Spinal cord (tissue), 10 donors: ENCODE data around the gene FREY1. TPM values are rescaled to one million over a fixed set of nuclear protein-coding genes. Genes with fewer than 3 reads are reported as not detected.
A peak's percentile ranks its signal among the peaks of the same experiment; 100 is the strongest.

ENCODE experiments used
- DNase-seq, 6 donors: peaks; one replicate each; pipeline versions ENCODE4 v3.0.0 to v3.0.0-alpha.2; 2013 to 2015; ENCODE audit warnings: low spot score in 6 of 6, low read depth in 4 of 6
- H3K27ac ChIP-seq: one replicate; pipeline ENCODE4 v1.5.1; 2013; ENCODE audit warnings: low read depth, low read length, control low read depth
- H3K27me3 ChIP-seq: one replicate; pipeline ENCODE4 v1.6.1; 2013; ENCODE audit warnings: low read length; ENCODE audit not compliant: control insufficient read depth, insufficient read depth
- H3K36me3 ChIP-seq: one replicate; pipeline ENCODE4 v1.6.1; 2013; ENCODE audit warnings: low read length; ENCODE audit not compliant: control insufficient read depth, insufficient read depth
- H3K4me1 ChIP-seq: one replicate; pipeline ENCODE4 v1.6.1; 2013; ENCODE audit warnings: low read length; ENCODE audit not compliant: control insufficient read depth, insufficient read depth
- H3K4me3 ChIP-seq: one replicate; pipeline ENCODE4 v1.5.1; 2013; ENCODE audit warnings: low read depth, low read length, control low read depth
- H3K9me3 ChIP-seq: one replicate; pipeline ENCODE4 v1.6.1; 2013; ENCODE audit warnings: low read length; ENCODE audit not compliant: control insufficient read depth, insufficient read depth
- WGBS: methylation state at CpG from one replicate; pipeline ENCODE4 v1.1.5; 2013; ENCODE audit warnings: missing lambda C conversion rate; ENCODE audit not compliant: insufficient coverage; 5-methylcytosine and 5-hydroxymethylcytosine counted together
- polyA plus RNA-seq, 2 donors: library from polyadenylated mRNA; unstranded; fragments of 120-200 nt; gene quantifications; one replicate each; pipeline ENCODE4 v1.2.1, GENCODE V29; 2013; ENCODE audit not compliant: insufficient read length in 2 of 2
- total RNA-seq, 2 donors: library from RNA; depleted of rRNA in 1 of 2; stranded (reverse); fragments of 120-200 nt in 1 of 2; fragments of >200 nt in 1 of 2; gene quantifications; one replicate each; pipeline versions ENCODE4 v1.2.3 to v1.2.4, GENCODE V29; 2013 to 2014
- donor health status: healthy.

Gene FREY1
- total and polyA plus RNA-seq, 4 donors, result 0.57 to 0.72 (median 0.59) TPM; not detected in 1

GRCh38 chr11:45897556-45897955, 9.5 kb downstream of the FREY1 start:
- Histone ChIP-seq H3K27ac (no peak overlapping the region), H3K9me3 (no peaks in the 10 kb centered on the region), H3K27me3 (no peaks in the 10 kb centered on the region), H3K36me3 (peaks cover 49% of the 10 kb centered on the region), H3K4me1 (peaks cover 72% of the 10 kb centered on the region), H3K4me3 (no peak overlapping the region)
- DNase-seq, result no peak
- 90% methylated on average over 5 of the region's 6 CpGs for WGBS

GRCh38 chr11:45896422-45896984, 10.6 kb downstream of the FREY1 start:
- H3K4me1 ChIP-seq, result peaks cover 61% of the 10 kb centered on the region
- peaks cover 40% of the 10 kb centered on the region for H3K36me3 ChIP-seq
- DNase-seq, result peak in 1 of 6 donors; percentile 61
- no peak overlapping the region for H3K4me3 ChIP-seq
- WGBS, result 8% methylated on average over 19 of the region's 19 CpGs
- no peaks in the 10 kb centered on the region for H3K9me3 ChIP-seq
- H3K27ac ChIP-seq, result peak overlapping the region; percentile 59
- no peaks in the 10 kb centered on the region for H3K27me3 ChIP-seq

GRCh38 chr11:45895553-45896259, 11.4 kb downstream of the FREY1 start:
- Histone ChIP-seq H3K4me1 (peaks cover 57% of the 10 kb centered on the region), H3K4me3 (no peak overlapping the region)
- WGBS, result 90% methylated on average over 5 of the region's 8 CpGs

GRCh38 chr11:45894555-45895247, 12.4 kb downstream of the FREY1 start:
- Histone ChIP-seq H3K27ac (no peak overlapping the region), H3K4me3 (no peak overlapping the region), H3K27me3 (no peaks in the 10 kb centered on the region), H3K36me3 (peaks cover 31% of the 10 kb centered on the region), H3K4me1 (peaks cover 57% of the 10 kb centered on the region), H3K9me3 (no peaks in the 10 kb centered on the region)
- WGBS, result 83% methylated on average over 6 of the region's 6 CpGs
- DNase-seq, result no peak

More at GRCh38 chr11:45895553-45896259, 11.4 kb downstream of the FREY1 start:
- peaks cover 35% of the 10 kb centered on the region for H3K36me3 ChIP-seq
- no peaks in the 10 kb centered on the region for H3K9me3 ChIP-seq
- DNase-seq, result no peak
- peak overlapping the region; percentile 59 for H3K27ac ChIP-seq
- no peaks in the 10 kb centered on the region for H3K27me3 ChIP-seq

GRCh38 chr11:45892856-45893255, 14.2 kb downstream of the FREY1 start:
- H3K27me3 ChIP-seq, result no peaks in the 10 kb centered on the region
- H3K27ac ChIP-seq, result no peak overlapping the region
- 70% methylated on average over 4 of the region's 5 CpGs for WGBS
- H3K4me3 ChIP-seq, result no peak overlapping the region
- DNase-seq, result no peak
- peaks cover 22% of the 10 kb centered on the region for H3K36me3 ChIP-seq
- no peaks in the 10 kb centered on the region for H3K9me3 ChIP-seq
- peaks cover 45% of the 10 kb centered on the region for H3K4me1 ChIP-seq

GRCh38 chr11:45890886-45891550, 16.1 kb downstream of the FREY1 start:
- 68% methylated on average over 9 of the region's 9 CpGs for WGBS
- Histone ChIP-seq H3K4me1 (peaks cover 44% of the 10 kb centered on the region), H3K9me3 (no peaks in the 10 kb centered on the region), H3K36me3 (peaks cover 17% of the 10 kb centered on the region), H3K27me3 (no peaks in the 10 kb centered on the region), H3K27ac (peak overlapping the region; percentile 10), H3K4me3 (no peak overlapping the region)
- DNase-seq, result no peak

GRCh38 chr11:45889966-45890365, 17.1 kb downstream of the FREY1 start:
- no peak for DNase-seq
- WGBS, result 90% methylated on average over 6 of the region's 9 CpGs

GRCh38 chr11:45889555-45889954, 17.5 kb downstream of the FREY1 start:
- Histone ChIP-seq H3K4me3 (no peak overlapping the region), H3K9me3 (no peaks in the 10 kb centered on the region), H3K27ac (no peak overlapping the region), H3K4me1 (peaks cover 45% of the 10 kb centered on the region), H3K27me3 (no peaks in the 10 kb centered on the region), H3K36me3 (peaks cover 12% of the 10 kb centered on the region)
- 49% methylated on average over 5 of the region's 8 CpGs for WGBS
- DNase-seq, result no peak

More at GRCh38 chr11:45889966-45890365, 17.1 kb downstream of the FREY1 start:
- Histone ChIP-seq H3K27ac (no peak overlapping the region), H3K4me1 (peaks cover 45% of the 10 kb centered on the region), H3K9me3 (no peaks in the 10 kb centered on the region), H3K4me3 (no peak overlapping the region), H3K36me3 (peaks cover 14% of the 10 kb centered on the region), H3K27me3 (no peaks in the 10 kb centered on the region)

GRCh38 chr11:45887587-45887986, 19.5 kb downstream of the FREY1 start:
- no peak overlapping the region for H3K27ac ChIP-seq
- H3K9me3 ChIP-seq, result no peaks in the 10 kb centered on the region
- DNase-seq, result no peak
- peaks cover 18% of the 10 kb centered on the region for H3K36me3 ChIP-seq
- peaks cover 35% of the 10 kb centered on the region for H3K4me1 ChIP-seq
- H3K4me3 ChIP-seq, result no peak overlapping the region
- H3K27me3 ChIP-seq, result no peaks in the 10 kb centered on the region
- WGBS, result 65% methylated on average over 10 of the region's 10 CpGs
